Measurements from ENCODE around the gene PXK.

PXK gene

DNA sequence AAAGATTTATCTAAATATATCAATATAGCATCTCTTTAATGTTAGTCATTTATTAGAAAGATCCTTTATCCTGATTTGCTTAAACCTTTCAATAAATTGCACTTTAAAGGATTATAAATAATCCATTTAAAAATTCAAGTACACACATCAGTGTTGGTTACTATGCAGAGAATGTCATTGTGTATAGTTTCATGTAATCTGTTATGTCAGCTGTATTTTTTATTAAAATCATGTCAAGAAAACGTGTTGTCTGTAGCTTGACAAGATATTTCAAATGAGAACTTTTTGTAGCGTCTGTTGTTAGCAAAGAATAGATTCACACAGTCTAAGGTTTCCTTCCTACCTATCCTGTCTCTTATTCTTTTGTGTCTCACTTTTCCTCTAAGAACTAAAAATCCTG, 93.1 kb downstream of the PXK start:
- no peak overlapping the region for H3K4me3 ChIP-seq (ENCODE audit: low read depth, low read length)
- no peak for DNase-seq (ENCODE audit: low read depth, low spot score)
- POLR2A ChIA-PET = no interaction called here
- CTCF ChIA-PET = interaction anchor here (0.7 to 8.8 kb wide), 5 partner anchors 10 to 238 kb away, joined by 3 to 52 read pairs (median 5); partner anchors contain the start of genes HTD2 and RPP14
- TF ChIP-seq, protein P1, sequence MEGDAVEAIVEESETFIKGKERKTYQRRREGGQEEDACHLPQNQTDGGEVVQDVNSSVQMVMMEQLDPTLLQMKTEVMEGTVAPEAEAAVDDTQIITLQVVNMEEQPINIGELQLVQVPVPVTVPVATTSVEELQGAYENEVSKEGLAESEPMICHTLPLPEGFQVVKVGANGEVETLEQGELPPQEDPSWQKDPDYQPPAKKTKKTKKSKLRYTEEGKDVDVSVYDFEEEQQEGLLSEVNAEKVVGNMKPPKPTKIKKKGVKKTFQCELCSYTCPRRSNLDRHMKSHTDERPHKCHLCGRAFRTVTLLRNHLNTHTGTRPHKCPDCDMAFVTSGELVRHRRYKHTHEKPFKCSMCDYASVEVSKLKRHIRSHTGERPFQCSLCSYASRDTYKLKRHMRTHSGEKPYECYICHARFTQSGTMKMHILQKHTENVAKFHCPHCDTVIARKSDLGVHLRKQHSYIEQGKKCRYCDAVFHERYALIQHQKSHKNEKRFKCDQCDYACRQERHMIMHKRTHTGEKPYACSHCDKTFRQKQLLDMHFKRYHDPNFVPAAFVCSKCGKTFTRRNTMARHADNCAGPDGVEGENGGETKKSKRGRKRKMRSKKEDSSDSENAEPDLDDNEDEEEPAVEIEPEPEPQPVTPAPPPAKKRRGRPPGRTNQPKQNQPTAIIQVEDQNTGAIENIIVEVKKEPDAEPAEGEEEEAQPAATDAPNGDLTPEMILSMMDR (IDR thresholded peaks at IDR 0.05; ENCODE audit: insufficient read depth, low read length, missing control alignments) = no peak

DNA sequence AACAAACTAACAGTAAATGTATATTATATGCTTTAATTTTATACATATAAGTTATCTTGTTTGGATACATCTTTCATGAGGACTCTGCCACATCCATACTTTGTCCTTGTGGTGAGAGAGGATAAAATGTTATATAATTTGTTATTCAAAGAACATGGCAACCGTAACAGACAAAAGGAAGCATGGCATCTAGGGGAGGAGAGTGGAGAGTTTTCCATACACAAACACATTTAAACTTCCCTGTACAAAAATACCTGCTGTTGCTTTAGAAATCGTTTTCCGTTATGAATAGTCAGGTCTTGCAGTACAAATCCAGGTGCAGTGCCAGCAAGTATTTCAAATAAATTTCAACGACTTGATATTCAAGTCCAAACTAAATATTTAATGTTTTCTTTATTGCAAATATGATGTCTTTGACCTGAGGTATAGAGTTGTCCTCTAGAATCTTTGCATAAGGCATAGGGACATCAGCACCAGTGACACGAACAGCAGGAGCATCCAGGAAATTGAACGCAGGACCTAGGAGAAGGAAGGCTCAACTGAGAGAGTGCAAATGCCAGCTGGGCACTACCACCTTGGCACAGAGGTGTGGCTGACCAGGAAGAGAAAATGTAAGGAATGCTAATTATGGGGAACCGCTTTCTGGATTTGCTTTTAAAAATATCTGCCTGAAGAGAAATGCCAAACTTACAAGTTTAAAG, 95.1 kb downstream of the PXK start:
- CTCF ChIA-PET = interaction anchor here (1.1 to 8.8 kb wide), 6 partner anchors 11 to 120 kb away, joined by 3 to 53 read pairs (median 6); partner anchors contain the start of genes HTD2 and RPP14
- POLR2A ChIA-PET = interaction anchor here (0.6 kb wide), 1 partner anchor 677 kb away, joined by 3 read pairs; no protein-coding TSS in a partner anchor

DNA sequence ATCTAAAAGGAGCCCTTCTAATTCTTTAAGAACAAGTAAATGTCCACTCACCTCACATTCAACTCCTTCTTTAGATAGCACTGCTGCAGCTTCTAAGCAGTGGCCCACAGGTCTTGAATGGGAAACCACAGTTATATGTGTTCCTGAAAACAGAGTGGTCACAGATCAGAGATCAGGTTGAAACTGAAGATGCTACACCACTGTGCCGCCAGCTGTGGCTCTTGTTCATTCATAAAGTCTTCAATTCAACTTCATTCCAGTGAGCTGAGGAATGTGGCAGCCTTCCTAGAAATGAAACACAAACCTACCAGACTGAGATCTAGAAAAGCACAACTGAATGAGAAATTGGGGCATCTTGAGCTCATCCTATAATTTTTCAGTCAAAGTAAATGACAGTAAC, 97.0 kb downstream of the PXK start:
- TF ChIP-seq, protein P1 (IDR thresholded peaks at IDR 0.05; ENCODE audit: insufficient read depth, low read length, missing control alignments) = no peak
- POLR2A ChIA-PET = no interaction called here
- no peak for DNase-seq (ENCODE audit: low read depth, low spot score)
- CTCF ChIA-PET = interaction anchor here (0.8 to 8.8 kb wide), 9 partner anchors 13 to 139 kb away, joined by 3 to 53 read pairs (median 4); partner anchors contain the start of genes HTD2 and RPP14
- no peak overlapping the region for H3K4me3 ChIP-seq (ENCODE audit: low read depth, low read length)

More for the DNA sequence above, 95.1 kb downstream of the PXK start:
- no peak overlapping the region for H3K4me3 ChIP-seq (ENCODE audit: low read depth, low read length)
- no peak for DNase-seq (ENCODE audit: low read depth, low spot score)
- TF ChIP-seq, protein P1 (IDR thresholded peaks at IDR 0.05; ENCODE audit: insufficient read depth, low read length, missing control alignments) = no peak

DNA sequence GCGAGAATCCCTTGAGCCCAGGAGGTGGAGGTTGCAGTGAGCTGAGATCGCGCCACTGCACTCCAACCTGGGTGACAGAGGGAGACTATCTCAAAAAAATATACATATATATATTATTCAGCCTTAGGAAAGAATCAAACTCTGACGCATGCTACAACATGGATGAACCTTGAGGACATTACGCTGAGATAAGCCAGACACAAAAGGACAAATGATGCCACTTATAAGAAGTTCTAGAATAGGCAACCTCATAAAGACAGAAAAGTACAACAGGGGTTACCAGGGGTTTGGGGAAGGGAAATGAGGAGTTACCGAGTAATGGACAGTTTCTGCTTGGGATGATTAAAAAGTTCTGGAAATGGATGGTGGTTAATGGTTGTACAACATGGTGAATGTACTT, 100.2 kb downstream of the PXK start:
- DNase-seq (ENCODE audit: low read depth, low spot score) = no peak
- H3K4me3 ChIP-seq (ENCODE audit: low read depth, low read length) = peak overlapping the region; percentile 94
- TF ChIP-seq, protein P1 (IDR thresholded peaks at IDR 0.05; ENCODE audit: insufficient read depth, low read length, missing control alignments) = no peak
- POLR2A ChIA-PET = interaction anchor here (1.0 to 1.2 kb wide), 2 partner anchors 17 to 54 kb away, joined by 3 read pairs; no protein-coding TSS in a partner anchor
- CTCF ChIA-PET = interaction anchor here (1.4 to 8.3 kb wide), 3 partner anchors 16 to 127 kb away, joined by 4 to 53 read pairs (median 5); partner anchors contain the start of genes HTD2 and RPP14

DNA sequence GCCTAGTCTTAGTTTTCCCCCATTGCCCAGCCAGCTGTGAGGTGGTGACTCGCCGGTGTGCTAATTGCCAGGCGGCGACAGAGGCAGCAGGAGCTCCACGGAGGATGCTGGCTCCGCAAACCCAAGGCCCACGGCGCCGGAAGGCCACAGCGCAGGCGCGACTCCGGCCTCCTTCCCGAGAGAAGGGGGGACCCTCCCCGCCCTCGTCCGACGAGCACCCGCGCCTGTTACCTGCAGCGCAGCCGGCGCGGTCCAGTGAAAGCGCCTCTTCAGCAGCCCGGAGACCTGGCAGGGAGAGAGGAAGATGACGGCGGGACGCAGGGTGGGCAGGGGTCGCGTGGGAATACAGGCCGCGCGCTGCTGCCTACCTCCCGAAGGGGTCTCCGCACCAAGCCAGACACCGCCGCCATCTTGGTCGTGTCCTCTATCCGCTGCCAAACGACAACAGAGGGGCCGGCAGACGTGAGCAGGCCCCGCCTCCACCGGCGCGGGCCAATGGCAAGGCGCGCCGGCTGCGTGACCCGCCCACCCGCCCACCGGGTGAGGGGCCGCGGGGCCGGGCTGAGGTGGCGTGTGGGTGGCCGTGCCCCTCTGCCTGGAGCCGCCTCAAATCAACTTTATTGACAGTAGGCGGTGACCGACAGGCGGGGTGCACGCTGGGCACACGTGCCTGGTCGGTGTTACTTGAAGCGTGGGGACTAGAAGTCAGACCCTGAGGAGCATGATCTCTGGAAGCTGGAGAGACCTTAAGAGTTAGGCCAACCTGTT, 100.9 kb downstream of the PXK start, which contains the start of gene PDHB:
Gene PDHB (minus strand): TSS at position 433 of the 768 bp plus-strand sequence. CDS start 23 bp downstream, at position 410.
- no peak for DNase-seq (ENCODE audit: low read depth, low spot score)
- TF ChIP-seq, protein P1 (IDR thresholded peaks at IDR 0.05; ENCODE audit: insufficient read depth, low read length, missing control alignments) = no peak
- ChIA-PET CTCF (interaction anchor here (0.9 to 8.3 kb wide), 9 partner anchors 13 to 127 kb away, joined by 3 to 53 read pairs (median 4); partner anchors contain the start of genes HTD2 and RPP14), POLR2A (interaction anchor here (1.0 to 1.9 kb wide), 4 partner anchors 9 to 127 kb away, joined by 3 to 8 read pairs (median 4); partner anchors contain the start of genes HTD2 and RPP14)
- H3K4me3 ChIP-seq (ENCODE audit: low read depth, low read length) = peak within 1 kb of the TSS; percentile 94
